K562 (cell line): ENCODE measurements around the gene RBSN. TPM values are rescaled to one million over a fixed set of nuclear protein-coding genes. Genes with fewer than 3 reads are reported as not detected.

Source experiments
- HNRNPLL ChIP-seq: fragments of 200-400 bp; formaldehyde crosslinking; IDR thresholded peaks from 2 replicates; pipeline ENCODE4 v1.6.1; 2017; ENCODE audit warnings: low read length, low read depth, mild to moderate bottlenecking; ENCODE audit not compliant: poor library complexity, severe bottlenecking
- JUND ChIP-seq, 2 experiments: IDR thresholded peaks; 2 replicates in 1 of 2; 3 replicates in 1 of 2; pipeline ENCODE4 v1.6.1; 2011; ENCODE audit warnings: borderline replicate concordance in 2 of 2, low read depth in 2 of 2, low read length in 2 of 2, improper control_type of control experiment in 1 of 2, missing biosample characterization in 1 of 2, missing genetic modification characterization in 1 of 2, missing genetic modification reagents in 1 of 2
- MAZ ChIP-seq, 2 experiments: fragments of 450-650 bp in 1 of 2; sonication (generic) in 1 of 2; formaldehyde crosslinking; IDR thresholded peaks in 1 of 2; conservative IDR thresholded peaks in 1 of 2; 2 replicates each; pipeline versions ENCODE4 v1.4.0 to v1.5.0; 2020; ENCODE audit warnings: mild to moderate bottlenecking in 1 of 2, missing genetic modification reagents in 1 of 2
- MTA3 ChIP-seq: fragments of 450-650 bp; formaldehyde crosslinking; IDR thresholded peaks from 2 replicates; pipeline ENCODE4 v1.6.1; 2017; ENCODE audit warnings: mild to moderate bottlenecking, borderline replicate concordance
- NFYB ChIP-seq: IDR thresholded peaks from 2 replicates; pipeline ENCODE4 v1.6.1; 2011; ENCODE audit warnings: mild to moderate bottlenecking, moderate library complexity; ENCODE audit not compliant: insufficient read length; ENCODE audit errors: extremely low read depth
- POLR3G ChIP-seq: IDR thresholded peaks from 2 replicates; pipeline ENCODE4 v1.6.1; 2011; ENCODE audit not compliant: insufficient read length, insufficient replicate concordance; ENCODE audit errors: extremely low read depth
- RAD21 ChIP-seq, 2 experiments: fragments of 250-450 bp in 1 of 2; fragments of 450-650 bp in 1 of 2; sonication (Bioruptor Pico) in 1 of 2; formaldehyde crosslinking in 1 of 2; IDR thresholded peaks in 1 of 2; conservative IDR thresholded peaks in 1 of 2; 2 replicates each; pipeline versions ENCODE4 v1.4.0 to v1.8.0; 2020 to 2022; ENCODE audit warnings: mild to moderate bottlenecking in 2 of 2, moderate library complexity in 1 of 2
- REST ChIP-seq, 2 experiments: fragments of 450-650 bp; formaldehyde crosslinking in 1 of 2; IDR thresholded peaks; 2 replicates each; pipeline versions ENCODE4 v1.4.0 to v1.6.1; 2014 to 2020; ENCODE audit warnings: mild to moderate bottlenecking in 2 of 2, borderline replicate concordance in 1 of 2, low read depth in 1 of 2
- SLC30A9 ChIP-seq: fragments of 250-450 bp; sonication (Bioruptor Pico); IDR thresholded peaks from 2 replicates; pipeline ENCODE4 v1.8.0; 2022; ENCODE audit warnings: mild to moderate bottlenecking, moderate library complexity
- SMARCE1 ChIP-seq: fragments of 450-650 bp; IDR thresholded peaks from 2 replicates; pipeline ENCODE4 v1.7.1; 2016; ENCODE audit warnings: mild to moderate bottlenecking
- SRF ChIP-seq, 2 experiments: fragments of 250-450, 450-650 bp in 1 of 2; sonication (Bioruptor Pico) in 1 of 2; sonication (generic) in 1 of 2; formaldehyde crosslinking; IDR thresholded peaks; 2 replicates each; pipeline versions ENCODE4 v1.5.0 to v1.5.1; 2020 to 2022; ENCODE audit warnings: mild to moderate bottlenecking in 1 of 2, missing genetic modification reagents in 1 of 2
- ZBED1 ChIP-seq: IDR thresholded peaks from 2 replicates; pipeline ENCODE4 v1.6.1; 2014
- ZBTB7A ChIP-seq: IDR thresholded peaks from 2 replicates; pipeline ENCODE4 v1.6.1; 2011; ENCODE audit warnings: low read depth, mild to moderate bottlenecking, low read length, moderate library complexity, borderline replicate concordance; ENCODE audit not compliant: control insufficient read depth
- ZFP91 ChIP-seq: sonication (generic); formaldehyde crosslinking; IDR thresholded peaks from 2 replicates; pipeline ENCODE4 v1.8.0; 2022; ENCODE audit warnings: mild to moderate bottlenecking, missing genetic modification reagents
- ZNF384 ChIP-seq: IDR thresholded peaks from 2 replicates; pipeline ENCODE4 v1.6.1; 2012; ENCODE audit warnings: low read depth, low read length, improper control_type of control experiment
- ZNF511 ChIP-seq: sonication (generic); formaldehyde crosslinking; IDR thresholded peaks from 2 replicates; pipeline ENCODE4 v1.8.0; 2022; ENCODE audit warnings: mild to moderate bottlenecking, missing genetic modification reagents
- polyA plus RNA-seq, 8 experiments: library from polyadenylated mRNA; depleted of rRNA in 4 of 8; stranded (reverse) in 5 of 8; unstranded in 3 of 8; fragments of >200 nt; fragmentation: Nextera tagmentation in 2 of 8; fragmentation: Illumina TruSeq in 1 of 8; extraction: Ambion mirVana in 2 of 8; extraction: Trizol in 1 of 8; gene quantifications; 2 replicates each; pipeline versions ENCODE4 v1.2.1 to v1.2.3, GENCODE V29; 2011 to 2014; ENCODE audit warnings: inconsistent platforms in 1 of 8, missing spikeins in 1 of 8
- total RNA-seq, 7 experiments: library from RNA; depleted of rRNA in 6 of 7; stranded (reverse); fragments of >200 nt in 6 of 7; fragmentation: Illumina TruSeq in 2 of 7; extraction: Trizol in 2 of 7; gene quantifications; 2 replicates each; pipeline versions ENCODE4 v1.2.1 to v1.2.3, GENCODE V29; 2011 to 2021; ENCODE audit warnings: low replicate concordance in 1 of 7

Gene RBSN
- total and polyA plus RNA-seq, 9 of the 15 experiments (the other 6 are each of a cell fraction or from before 2014, with no cell fraction given), result 2.9 to 19.6 (median 15.0) TPM

DNA sequence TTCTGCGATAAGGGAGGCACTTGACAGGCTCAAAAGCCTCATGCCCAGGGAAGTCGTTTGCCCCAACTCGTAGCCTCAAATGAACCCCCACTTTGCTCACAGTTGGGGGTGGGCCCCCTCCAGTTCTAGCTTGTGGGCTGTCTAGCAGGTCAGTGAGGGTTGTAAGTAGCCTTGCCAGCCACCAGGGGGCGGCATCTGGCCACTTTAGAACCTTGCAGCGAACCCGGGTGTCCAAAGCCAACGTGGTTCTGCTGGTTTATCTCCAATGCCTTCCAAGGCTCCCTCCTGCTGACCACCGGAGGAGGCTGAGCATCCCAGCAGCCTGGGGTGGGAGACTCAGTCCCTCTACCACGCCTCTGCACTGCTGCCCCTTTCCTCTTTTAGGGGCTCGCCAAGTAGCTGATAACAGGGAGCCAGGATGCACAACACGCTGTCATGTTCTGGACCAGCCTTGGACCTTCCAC, 9.2 kb upstream of the RBSN start (continued):
- TF ChIP-seq ZNF511 (0 out of 2 replicates have a peak, but pooled peaks have one; percentile 42), ZFP91 (CRISPR knock-in tag) (no peak), SMARCE1 (no peak), SRF (CRISPR knock-in tag; IDR thresholded peaks at IDR 0.05) (peak in 1 of 2 experiments; percentile 42; a peak in 1 of 4 replicates), SLC30A9 (CRISPR knock-in tag) (no peak), MAZ (CRISPR knock-in tag; conservative IDR thresholded peaks at IDR 0.05 in 1 of 2, IDR thresholded peaks at IDR 0.05 in 1 of 2) (peak in 1 of 2 experiments; percentile 77; a peak in 2 of 4 replicates), POLR3G (no peak), MTA3 (peak; percentile 39; the same call in 1 of the 2 replicates), ZBTB7A (0 out of 2 replicates have a peak, but pooled peaks have one; percentile 30), ZBED1 (no peak), RAD21 (CRISPR knock-in tag; conservative IDR thresholded peaks at IDR 0.05 in 1 of 2, IDR thresholded peaks at IDR 0.05 in 1 of 2) (peak; percentile 86 to 92), JUND (IDR thresholded peaks at IDR 0.05; ENCODE audit: borderline replicate concordance, low read depth, low read length) (0 out of 2 replicates have a peak, but pooled peaks have one; percentile 20), JUND (tag; IDR thresholded peaks at IDR 0.05; ENCODE audit: borderline replicate concordance, low read depth, low read length) (no peak), ZNF384 (peak; percentile 7; the same call in 1 of the 2 replicates), HNRNPLL (peak; percentile 23), REST (IDR thresholded peaks at IDR 0.05; ENCODE audit: borderline replicate concordance) (peak; percentile 74), REST (CRISPR knock-in tag; IDR thresholded peaks at IDR 0.05; ENCODE audit: low read depth) (no peak), NFYB (no peak)
